ENCODE results near the gene SUMF1.

- no peak for TF ChIP-seq CTCF (IDR thresholded peaks at IDR 0.05)
- no peak for TF ChIP-seq POLR2A (IDR thresholded peaks at IDR 0.05)
These were observed 68.2 kb downstream of the SUMF1 start for GRCh38 chr3:4398941-4399245.
